DMS153 treated with DMSO at 0.1 percent for 48 hours (cell line): ENCODE results near the gene POGZ.

Experiments
- DNase-seq: peaks from one replicate; lab custom pipeline; 2025; ENCODE audit not compliant: unreplicated experiment; lab: John Stamatoyannopoulos, UW

The POGZ gene

GRCh38 chr1:151459331-151460046 lies at the start of gene POGZ:
Gene POGZ, minus strand, starts transcription at chr1:151459494. Its CDS starts 17,290 bp downstream, at chr1:151442204.
- peak; percentile 83 for DNase-seq

- no peak for DNase-seq
Measured at GRCh38 chr1:151508833-151509232, 49.5 kb upstream of the POGZ start.

DNA sequence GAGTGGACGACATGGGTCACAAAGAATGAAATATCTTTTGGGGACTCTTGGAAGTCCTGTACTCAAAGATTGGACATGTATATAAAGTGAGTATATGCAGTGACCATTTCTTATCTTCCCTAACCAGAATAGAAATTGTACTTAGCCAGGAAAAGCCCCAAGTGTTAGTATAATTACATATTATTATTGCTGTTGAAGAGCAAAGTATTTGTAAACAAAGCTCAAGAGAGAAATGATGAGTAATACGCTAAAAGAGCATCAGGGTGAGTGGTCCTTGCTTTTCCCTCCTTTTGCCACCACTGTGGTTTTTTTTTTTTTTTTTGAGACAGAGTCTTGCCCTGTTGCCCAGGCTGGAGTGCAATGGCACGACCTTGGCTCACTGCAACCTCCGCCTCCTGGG lies 45.5 kb upstream of the POGZ start:
- no peak for DNase-seq

DNA sequence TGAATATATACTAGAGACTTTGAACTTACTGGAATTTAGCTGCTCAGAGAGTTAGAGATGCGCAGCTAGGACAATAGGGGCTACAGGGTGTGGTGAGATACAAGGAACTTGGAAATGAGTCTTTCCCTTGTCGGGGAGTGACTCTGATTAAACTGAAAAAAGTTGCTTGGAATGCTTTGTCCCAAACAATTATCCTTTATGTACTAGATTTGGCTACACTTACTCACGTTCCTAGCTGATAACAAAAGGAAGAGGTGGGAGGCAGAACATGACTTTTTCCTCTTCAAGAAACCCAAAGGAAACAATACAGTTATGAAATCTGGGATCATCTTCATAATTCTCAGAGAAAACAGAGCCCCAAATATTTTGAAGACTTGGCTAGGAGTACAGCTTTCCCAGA lies 45.0 kb upstream of the POGZ start:
- no peak for DNase-seq

- DNase-seq, result no peak
Measured at GRCh38 chr1:151502859-151503780, 43.8 kb upstream of the POGZ start.

DNA sequence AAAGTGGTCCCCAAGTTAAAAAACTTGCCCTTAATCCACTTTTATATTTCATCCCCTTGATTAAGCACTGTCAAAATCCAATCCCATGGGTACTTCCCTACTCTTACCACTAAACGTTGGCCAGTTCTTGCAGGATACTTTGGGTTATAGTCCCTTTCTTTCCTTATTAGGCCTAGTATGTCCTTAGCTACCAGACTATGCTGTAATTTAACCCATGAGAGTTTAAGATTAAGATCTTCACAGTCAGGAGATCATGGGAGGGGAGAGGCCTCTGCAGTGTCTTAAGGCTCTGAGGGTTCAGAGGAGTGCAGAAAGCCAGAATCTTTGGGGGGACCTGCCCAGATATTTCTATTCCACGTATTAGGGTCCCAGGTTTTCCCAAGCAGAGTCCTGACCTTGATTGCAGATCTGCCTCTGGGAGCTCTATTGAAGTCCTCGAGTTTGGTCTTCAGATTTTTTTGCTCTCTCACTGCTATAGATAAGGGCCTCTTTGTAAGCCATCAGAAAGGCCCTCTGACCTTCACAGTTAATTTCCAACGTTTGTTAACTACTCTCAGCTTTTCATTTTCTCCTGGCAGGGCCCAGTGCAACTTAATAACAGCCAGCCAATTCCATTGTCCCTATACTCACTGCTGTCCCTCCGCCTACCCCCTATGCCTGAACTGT lies 42.9 kb upstream of the POGZ start:
- DNase-seq, result no peak

DNA sequence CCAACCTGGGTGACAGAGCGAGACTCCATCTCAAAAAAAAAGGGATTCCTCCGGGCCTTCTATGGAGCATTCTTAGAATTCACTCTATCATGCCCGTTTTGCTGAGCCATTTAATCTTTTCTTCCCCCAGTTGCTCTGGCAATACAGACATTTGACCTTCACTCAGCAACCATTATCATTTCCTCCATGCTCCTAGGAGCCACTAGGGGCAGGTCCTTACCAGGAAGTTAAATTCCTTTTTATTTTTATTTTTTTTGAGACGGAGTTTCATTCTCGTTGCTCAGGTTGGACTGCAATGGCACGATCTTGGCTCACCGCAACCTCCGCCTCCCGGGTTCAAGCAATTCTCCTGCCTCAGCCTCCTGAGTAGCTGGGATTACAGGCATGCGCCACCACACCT lies 42.2 kb upstream of the POGZ start:
- DNase-seq, result peak; percentile 18

DNA sequence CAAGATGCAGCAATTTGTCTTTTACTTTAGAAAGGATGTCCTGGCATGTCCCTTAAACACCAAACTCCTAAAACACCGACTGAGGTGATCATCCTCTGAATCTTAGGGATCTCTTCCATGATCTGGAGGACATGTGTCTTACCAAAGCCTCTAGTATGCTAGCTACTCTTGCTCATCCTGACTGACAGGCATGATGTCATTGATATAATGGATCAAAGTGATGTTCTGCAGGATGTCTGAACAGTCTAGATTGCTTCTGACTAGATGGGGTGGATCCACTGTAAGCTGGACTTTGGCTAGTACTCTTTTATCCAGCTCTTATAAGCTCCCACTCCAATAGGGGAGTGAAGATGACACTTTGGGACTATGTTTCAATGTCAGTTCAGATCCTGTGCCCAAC lies 40.6 kb upstream of the POGZ start:
- DNase-seq, result no peak

DNA sequence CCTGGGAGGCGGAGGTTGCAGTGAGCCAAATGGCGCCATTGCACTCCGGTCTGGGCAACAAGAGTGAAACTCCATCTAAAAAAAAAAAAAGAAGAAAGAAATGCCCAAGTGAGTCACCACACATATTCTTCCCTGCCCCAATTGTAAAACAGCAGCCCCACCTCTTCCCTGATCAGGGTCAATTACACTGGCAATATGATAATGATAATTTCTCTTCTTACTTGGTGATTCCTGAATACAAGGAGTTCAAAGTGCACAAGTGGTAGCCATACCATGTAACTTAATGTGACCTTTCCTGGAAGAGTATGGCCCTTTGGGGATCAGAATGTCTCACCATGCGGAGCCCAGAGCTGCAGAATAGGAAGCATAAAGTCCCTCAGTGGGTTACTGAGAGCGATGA lies 40.1 kb upstream of the POGZ start:
- no peak for DNase-seq

DNA sequence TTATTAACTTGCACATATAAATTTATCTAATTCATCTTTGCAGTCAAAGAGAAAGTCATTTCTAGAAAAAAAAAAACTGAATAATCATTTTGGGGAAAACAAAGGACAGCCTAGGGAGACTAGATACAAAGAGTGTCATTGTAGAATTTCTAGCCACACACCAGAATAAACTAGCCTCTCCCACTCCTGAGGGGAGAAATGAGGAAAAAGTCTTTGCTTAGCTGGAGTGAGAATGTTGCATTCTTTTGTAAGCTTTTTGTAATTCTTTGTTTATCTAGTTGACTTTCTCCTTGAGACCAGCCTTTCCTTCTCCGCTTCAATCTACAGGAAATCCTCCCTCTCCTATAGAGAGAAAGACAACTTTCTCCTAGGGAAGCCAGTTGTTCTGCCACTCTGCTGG lies 36.0 kb upstream of the POGZ start:
- DNase-seq, result no peak

DNA sequence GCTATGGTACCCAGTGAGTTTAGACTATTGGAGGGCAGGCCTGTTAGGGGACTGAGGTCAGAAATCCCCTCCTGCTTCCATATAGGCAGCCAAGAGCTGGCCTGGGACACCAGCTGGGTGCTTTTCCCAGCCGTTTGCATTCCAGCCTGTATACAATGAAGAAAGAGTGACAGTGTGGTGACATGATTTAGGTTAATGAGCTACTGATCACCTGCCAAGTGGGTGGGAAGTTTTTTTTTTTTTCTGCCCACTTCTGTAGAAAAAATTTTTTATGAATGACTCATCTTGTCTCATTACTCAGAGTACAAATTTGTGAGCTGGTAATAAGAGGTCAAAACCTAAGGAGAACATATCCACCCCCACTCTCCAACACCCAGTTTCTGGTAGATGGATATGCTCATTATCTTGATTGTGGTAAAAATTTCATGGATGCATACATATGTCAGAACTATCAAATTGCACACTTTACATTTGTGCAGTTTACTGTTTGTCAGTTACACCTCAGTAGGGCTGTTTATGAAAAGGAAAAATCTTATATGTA lies 35.5 kb upstream of the POGZ start:
- no peak for DNase-seq

- DNase-seq, result no peak
Measured at GRCh38 chr1:151493042-151493441, 33.7 kb upstream of the POGZ start.

- no peak for DNase-seq
Measured at GRCh38 chr1:151492120-151492519, 32.8 kb upstream of the POGZ start.

DNA sequence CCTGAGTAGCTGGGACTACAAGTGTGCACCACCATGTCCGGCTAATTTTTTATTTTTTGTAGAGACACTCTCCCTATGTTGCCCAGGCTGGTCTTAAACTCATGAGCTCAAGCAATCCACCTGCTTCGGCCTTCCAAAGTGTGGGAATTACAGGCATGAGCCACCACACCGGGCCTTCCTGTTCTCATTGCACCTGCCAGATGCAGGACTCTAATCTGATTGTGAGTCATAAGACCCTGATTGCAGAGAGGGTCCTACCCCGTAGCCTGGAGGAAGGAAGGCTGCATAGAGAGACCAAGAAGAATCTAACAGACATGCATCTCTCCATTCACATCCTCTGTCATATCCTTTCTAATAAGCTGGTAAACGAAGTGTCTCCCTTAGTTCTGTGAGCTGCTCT lies 32.3 kb upstream of the POGZ start:
- no peak for DNase-seq

GRCh38 chr1:151486557-151486956 lies 27.3 kb upstream of the POGZ start:
- no peak for DNase-seq

DNA sequence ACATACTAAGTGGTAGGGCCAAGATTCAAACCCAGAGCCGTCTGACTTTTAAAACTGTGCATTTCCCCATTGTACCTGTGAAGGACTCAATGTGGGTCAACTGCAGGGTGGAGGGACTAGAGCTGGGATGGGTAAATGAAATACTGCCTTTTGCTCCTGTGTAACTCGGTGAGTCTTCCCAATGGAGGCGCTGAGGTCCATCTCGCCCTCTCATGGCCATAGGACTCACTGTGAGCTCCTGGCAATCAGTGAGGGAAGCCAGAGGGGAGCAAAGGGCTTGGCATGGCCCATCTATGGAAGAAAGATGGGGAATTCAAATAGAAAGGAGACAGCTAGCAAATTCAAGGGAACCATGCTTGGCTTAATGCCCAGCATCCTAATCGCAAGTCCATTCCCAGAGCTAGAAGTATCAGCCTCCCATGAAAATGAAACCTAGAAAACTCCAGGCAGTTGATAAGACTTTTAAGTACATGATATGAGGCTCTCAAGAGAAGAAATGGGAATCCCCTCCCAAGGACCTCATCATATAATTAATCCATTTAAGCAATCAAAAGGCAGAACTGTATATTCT lies 26.5 kb upstream of the POGZ start:
- no peak for DNase-seq

GRCh38 chr1:151482017-151482416 lies 22.7 kb upstream of the POGZ start:
- DNase-seq, result no peak

DNA sequence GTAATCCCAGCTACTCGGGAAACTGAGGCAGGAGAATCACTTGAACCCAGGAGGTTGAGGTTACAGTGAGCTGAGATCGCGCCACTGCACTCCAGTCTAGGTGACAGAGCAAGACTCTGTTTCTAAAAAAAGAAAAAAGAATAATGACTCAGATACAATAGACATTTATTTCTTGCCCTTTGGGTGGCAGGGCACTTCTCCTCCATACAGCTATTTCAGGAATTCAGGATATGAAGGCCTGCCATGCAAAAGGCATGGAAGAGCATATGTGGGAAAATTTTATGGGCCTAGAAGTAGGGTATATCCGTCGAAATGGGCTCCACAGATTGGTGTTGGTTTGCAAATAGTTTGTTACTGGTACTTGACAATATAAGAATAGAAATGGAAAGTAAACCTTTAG lies 20.2 kb upstream of the POGZ start:
- no peak for DNase-seq

DNA sequence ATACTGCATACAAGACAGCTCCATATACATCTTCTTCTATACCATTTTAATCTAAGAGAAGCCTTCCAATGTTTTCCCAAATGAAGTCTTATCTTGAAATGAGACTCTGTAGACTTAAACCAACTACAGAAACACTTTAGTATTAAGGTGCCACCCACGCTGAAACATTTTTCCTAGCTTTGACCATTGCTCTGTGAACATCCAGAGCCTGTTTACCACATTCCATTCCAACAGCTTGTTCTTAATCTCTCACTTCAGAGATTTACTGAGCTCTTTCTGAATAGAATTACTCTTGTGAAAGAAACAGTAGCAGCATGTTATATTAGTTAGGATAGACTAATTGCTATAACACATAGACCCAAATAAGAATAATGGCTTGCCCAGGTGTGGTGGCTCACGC lies 19.6 kb upstream of the POGZ start:
- no peak for DNase-seq

DNA sequence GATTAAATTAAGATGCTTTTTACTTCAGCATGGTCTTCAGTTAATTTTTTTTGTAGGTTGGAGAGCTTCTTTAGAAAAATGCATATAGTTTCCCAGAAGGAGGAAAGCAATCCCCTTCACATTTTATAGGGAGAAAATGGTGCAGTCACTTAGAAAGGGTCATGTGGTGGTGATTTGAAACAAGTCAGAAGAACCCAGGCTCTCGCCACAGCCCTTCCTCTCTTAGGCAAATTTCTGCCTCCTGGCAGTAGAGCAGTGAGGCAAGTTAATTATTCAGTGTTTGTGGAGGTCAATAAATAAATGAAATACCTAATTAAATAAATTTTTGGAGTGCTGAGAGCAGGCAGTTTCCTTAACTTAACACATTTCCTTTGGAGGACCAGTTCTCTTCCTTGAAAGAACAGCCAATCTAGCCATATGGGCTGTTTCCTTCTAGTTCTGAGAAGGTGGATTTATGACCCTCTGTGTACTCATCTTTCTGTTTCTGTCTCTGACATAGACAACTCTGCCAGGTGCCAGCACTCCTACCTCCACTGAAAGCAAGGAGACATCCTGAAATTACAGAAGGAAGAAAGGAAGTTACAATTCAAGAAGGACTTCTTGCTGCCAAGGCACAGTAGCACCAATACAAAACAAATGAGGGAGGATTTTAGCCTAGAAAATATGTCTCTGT lies 19.0 kb upstream of the POGZ start:
- DNase-seq, result no peak

GRCh38 chr1:151477066-151477465 lies 17.8 kb upstream of the POGZ start:
- no peak for DNase-seq
